H1 (cell line): ENCODE results near the gene RFX1. TPM values are rescaled to one million over a fixed set of nuclear protein-coding genes. Genes with fewer than 3 reads are reported as not detected.

Source experiments
- ASH2L ChIP-seq: fragments of 200-600, 300-600 bp; sonication (generic); IDR thresholded peaks from one replicate; pipeline ENCODE4 v1.7.1; 2017; ENCODE audit warnings: low read length
- CBX5 ChIP-seq: fragments of 300-800, 300-1000 bp; sonication (generic); IDR thresholded peaks from 2 replicates; pipeline ENCODE4 v1.7.1; 2016; ENCODE audit warnings: antibody characterized with exemption, low read length, low read depth
- JUN ChIP-seq: IDR thresholded peaks from 2 replicates; pipeline ENCODE4 v1.6.1; 2011; ENCODE audit warnings: low read depth, mild to moderate bottlenecking, improper control_type of control experiment, low read length
- SUZ12 ChIP-seq: fragments of 200-600 bp; sonication (generic); IDR thresholded peaks from 2 replicates; pipeline ENCODE4 v1.6.1; 2012; ENCODE audit warnings: mild to moderate bottlenecking, inconsistent platforms, low read length, moderate library complexity, mixed read lengths
- polyA plus RNA-seq, 7 experiments: library from polyadenylated mRNA; depleted of rRNA in 3 of 7; stranded (reverse) in 5 of 7; unstranded in 2 of 7; fragments of >200 nt in 5 of 7; fragments of 200-250 nt in 2 of 7; gene quantifications; 1 replicate in 5 of 7; 2 replicates in 1 of 7; 4 replicates in 1 of 7; pipeline versions ENCODE4 v1.2.1 to v1.2.3, GENCODE V29; 2011 to 2013; ENCODE audit warnings: missing spikeins in 2 of 7, mixed read lengths in 2 of 7
- total RNA-seq: library from RNA; stranded (reverse); fragmentation: NEBNext Ultra II Directional; extraction: Animal tissue kit (Norgen Biotek cat#: 25700); gene quantifications from 2 replicates; pipeline ENCODE4 v1.2.1, GENCODE V29; 2021

RFX1 gene
- total and polyA plus RNA-seq, 2 of the 8 experiments (the other 6 are each of a cell fraction or from before 2014, with no cell fraction given) = 4.9 to 17.0 TPM

GRCh38 chr19:13998426-13998825 lies 7.7 kb downstream of the RFX1 start (continued):
- no peak for TF ChIP-seq CBX5
- no peak for TF ChIP-seq SUZ12
- TF ChIP-seq ASH2L = no peak
- no peak for TF ChIP-seq JUN
